Measurements from ENCODE around the gene NRXN3.

NRXN3 gene

DNA sequence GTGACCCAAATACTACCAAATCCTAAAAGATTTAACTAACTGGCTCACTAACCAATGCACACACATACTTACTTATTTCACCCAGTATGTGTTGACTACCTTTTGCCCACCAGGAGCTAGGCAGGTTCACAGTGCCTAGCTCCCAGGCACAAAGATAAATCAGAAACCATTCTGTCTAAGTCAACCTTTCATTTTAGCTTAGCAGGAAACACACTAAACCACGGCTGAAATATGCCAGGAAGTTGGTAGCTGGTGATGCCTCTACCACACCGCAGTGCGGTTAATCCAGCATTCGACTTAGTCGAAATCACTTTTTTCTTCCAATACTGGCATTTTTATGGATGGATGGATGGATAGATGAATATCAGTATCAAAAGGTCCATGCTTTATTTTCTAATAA, 1443.5 kb downstream of the NRXN3 start:
- TF ChIP-seq, protein P1, sequence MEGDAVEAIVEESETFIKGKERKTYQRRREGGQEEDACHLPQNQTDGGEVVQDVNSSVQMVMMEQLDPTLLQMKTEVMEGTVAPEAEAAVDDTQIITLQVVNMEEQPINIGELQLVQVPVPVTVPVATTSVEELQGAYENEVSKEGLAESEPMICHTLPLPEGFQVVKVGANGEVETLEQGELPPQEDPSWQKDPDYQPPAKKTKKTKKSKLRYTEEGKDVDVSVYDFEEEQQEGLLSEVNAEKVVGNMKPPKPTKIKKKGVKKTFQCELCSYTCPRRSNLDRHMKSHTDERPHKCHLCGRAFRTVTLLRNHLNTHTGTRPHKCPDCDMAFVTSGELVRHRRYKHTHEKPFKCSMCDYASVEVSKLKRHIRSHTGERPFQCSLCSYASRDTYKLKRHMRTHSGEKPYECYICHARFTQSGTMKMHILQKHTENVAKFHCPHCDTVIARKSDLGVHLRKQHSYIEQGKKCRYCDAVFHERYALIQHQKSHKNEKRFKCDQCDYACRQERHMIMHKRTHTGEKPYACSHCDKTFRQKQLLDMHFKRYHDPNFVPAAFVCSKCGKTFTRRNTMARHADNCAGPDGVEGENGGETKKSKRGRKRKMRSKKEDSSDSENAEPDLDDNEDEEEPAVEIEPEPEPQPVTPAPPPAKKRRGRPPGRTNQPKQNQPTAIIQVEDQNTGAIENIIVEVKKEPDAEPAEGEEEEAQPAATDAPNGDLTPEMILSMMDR (IDR thresholded peaks at IDR 0.05) = no peak

DNA sequence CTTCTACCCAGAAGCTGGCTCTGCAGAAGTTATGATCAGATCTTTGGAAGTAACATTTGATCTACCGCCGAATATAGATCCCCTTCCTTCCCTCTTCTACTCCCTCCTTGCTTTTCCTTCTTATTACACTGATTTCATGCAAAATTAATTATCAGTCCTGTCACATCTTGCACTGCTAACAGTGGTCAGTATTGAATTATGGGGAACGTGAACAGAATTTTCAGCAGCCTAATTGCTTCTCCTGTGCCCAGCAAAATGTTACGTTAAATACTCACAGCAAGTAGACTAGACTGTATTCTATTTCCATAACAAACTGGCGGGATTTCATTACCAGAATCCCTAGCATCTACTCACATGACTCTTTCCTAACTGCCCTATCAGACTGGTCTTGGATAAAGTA, 1444.3 kb downstream of the NRXN3 start:
- TF ChIP-seq, protein P1 (IDR thresholded peaks at IDR 0.05) = no peak

- TF ChIP-seq, protein P1 (IDR thresholded peaks at IDR 0.05) = no peak
These were observed 1456.9 kb downstream of the NRXN3 start for GRCh38 chr14:79627058-79627457.

DNA sequence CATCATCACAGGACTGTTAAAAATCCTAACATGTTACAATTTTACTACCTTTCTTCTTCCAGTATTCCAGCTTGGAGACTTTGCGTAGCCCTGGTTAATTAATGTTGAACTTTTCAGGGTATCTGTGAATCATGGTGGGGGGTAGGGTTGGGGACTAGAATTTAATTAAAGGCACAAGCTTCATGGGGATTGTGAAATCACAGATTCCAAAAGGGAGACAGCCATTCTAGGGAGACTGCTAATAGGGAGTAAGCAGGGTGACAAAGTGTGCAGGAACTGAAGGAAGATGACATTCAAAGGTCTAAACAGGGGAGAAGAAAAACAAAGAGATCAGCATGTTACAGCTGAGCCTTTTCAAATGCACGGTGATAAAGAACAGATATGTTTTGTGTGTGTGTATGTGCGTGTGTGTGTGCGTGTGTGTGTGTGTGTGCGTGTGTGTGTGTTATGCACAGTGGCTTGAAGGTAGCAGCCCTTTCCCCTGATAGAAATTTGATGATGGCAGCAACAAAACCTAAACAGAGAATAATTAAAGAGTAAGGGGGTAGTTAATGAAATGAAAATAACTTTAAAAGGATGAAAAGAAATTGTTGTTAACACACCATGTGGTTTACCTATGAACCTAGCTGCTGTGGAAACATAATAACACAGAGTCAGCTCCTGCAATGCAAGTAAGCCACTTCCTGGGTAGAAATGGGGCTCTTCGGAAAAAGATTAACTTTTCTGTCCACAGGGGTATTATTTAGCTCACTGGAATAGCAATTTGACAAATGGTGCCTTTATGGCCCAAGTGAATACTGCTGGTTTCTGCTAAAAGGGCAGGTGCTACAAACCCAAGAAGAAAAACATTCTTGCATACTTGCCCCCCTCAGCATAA, 1459.5 kb downstream of the NRXN3 start:
- TF ChIP-seq, protein P1 (IDR thresholded peaks at IDR 0.05) = no peak

GRCh38 chr14:79630288-79630960, 1460.3 kb downstream of the NRXN3 start:
- TF ChIP-seq, protein P1 (IDR thresholded peaks at IDR 0.05) = no peak

DNA sequence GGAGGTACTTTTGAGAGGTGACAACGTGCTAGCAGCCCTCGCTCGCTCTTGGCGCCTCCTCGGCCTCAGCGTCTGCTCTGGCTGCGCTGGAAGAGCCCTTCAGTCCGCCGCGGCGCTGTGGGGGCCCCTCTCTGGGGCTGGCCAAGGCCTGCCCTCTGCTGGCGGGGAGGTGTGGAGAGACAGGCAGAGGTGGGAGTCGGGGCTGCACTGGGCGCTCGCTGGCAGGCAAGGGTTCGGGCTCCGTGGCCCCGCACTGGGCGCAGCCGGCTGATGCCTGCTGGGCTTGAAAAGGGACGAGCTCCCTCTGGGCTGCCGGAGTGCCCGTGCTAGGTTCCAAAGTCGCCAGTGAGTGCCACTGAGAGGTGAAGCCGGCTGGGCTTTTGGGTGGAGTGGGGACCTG, 1461.1 kb downstream of the NRXN3 start:
- TF ChIP-seq, protein P1 (IDR thresholded peaks at IDR 0.05) = no peak

DNA sequence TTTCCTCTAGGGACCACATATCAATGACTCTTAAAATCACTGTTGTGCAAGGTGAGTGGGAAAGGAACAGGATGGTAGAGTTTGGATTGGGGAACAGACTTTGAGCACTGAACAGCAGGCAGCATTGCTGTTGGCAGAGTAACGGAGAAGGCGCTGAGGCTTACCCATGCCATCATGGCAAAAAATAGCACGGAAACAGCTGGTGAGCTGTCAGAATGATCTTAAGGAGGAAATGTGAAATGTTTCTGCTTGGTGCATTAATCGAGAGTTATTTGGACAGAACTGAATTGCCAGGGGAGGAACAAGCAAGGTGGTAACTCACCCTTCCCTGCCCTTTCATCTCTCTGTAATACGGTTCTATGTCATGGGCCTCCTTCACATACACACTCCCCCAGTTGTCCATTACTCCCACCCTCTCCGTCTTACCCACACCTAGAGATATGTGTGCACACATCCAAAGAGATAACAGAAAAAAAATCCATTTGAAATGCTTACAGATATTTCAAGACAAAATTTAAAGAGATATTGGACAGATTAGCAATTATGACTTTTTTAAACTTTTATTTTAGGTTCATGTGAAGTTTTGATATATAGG, 1468.6 kb downstream of the NRXN3 start:
- TF ChIP-seq, protein P1 (IDR thresholded peaks at IDR 0.05) = no peak

All from LNCAP (cell line).